GM19395 (cell line): ENCODE measurements around the gene CTCFL.

ENCODE experiments used
- ATAC-seq: cut with Tn5 transposase; IDR thresholded peaks from one replicate; pipeline ENCODE4 v1.9.1; 2021; ENCODE audit warnings: mild to moderate bottlenecking, moderate library complexity; ENCODE audit not compliant: unreplicated experiment

The CTCFL gene

GRCh38 chr20:57524511-57525176 is at the start of gene CTCFL:
Gene CTCFL (minus strand): TSS chr20:57525140. CDS start chr20:57524205, 935 bp downstream.
- ATAC-seq, result no peak

- no peak for ATAC-seq
Observed at GRCh38 chr20:57573894-57574293, 49.0 kb upstream of the CTCFL start.

- ATAC-seq, result no peak
Observed at GRCh38 chr20:57573242-57573641, 48.3 kb upstream of the CTCFL start.

- ATAC-seq, result no peak
Observed at GRCh38 chr20:57571782-57572416, 47.0 kb upstream of the CTCFL start.

GRCh38 chr20:57570920-57571319 is 46.0 kb upstream of the CTCFL start:
- ATAC-seq, result no peak

- no peak for ATAC-seq
Observed at GRCh38 chr20:57570145-57570850, 45.4 kb upstream of the CTCFL start.

GRCh38 chr20:57568960-57569359 is 44.0 kb upstream of the CTCFL start:
- ATAC-seq, result no peak

- no peak for ATAC-seq
Observed at GRCh38 chr20:57568088-57568896, 43.4 kb upstream of the CTCFL start.

- no peak for ATAC-seq
Observed at GRCh38 chr20:57567471-57568079, 42.6 kb upstream of the CTCFL start.

GRCh38 chr20:57566803-57567459 is 42.0 kb upstream of the CTCFL start:
- ATAC-seq, result no peak

- no peak for ATAC-seq
Observed at GRCh38 chr20:57566399-57566798, 41.5 kb upstream of the CTCFL start.

GRCh38 chr20:57564951-57565642 is 40.2 kb upstream of the CTCFL start:
- no peak for ATAC-seq

- no peak for ATAC-seq
Observed at GRCh38 chr20:57564180-57564802, 39.4 kb upstream of the CTCFL start.

- no peak for ATAC-seq
Observed at GRCh38 chr20:57563522-57563921, 38.6 kb upstream of the CTCFL start.

- no peak for ATAC-seq
Observed at GRCh38 chr20:57562541-57563465, 37.9 kb upstream of the CTCFL start.

GRCh38 chr20:57561356-57562279 is 36.7 kb upstream of the CTCFL start:
- no peak for ATAC-seq
